Body of pancreas (tissue), 4 donors: Measurements from ENCODE around the gene RAB8A.

Experiments used
- POLR2A ChIP-seq, 3 donors: fragments of 450-650 bp; IDR thresholded peaks; one replicate each; pipeline ENCODE4 v1.6.1; 2016; ENCODE audit warnings: antibody characterized with exemption in 3 of 3, mild to moderate bottlenecking in 2 of 3
- TF ChIP-seq, protein P1 (sequence below), 7 experiments: fragments of 450-650 bp in 4 of 7; fragments of 200-600 bp in 3 of 7; sonication (generic) in 3 of 7; IDR thresholded peaks; one replicate each; pipeline ENCODE4 v1.5.1; 2016 to 2019; ENCODE audit warnings: antibody characterized with exemption in 7 of 7

DNA sequence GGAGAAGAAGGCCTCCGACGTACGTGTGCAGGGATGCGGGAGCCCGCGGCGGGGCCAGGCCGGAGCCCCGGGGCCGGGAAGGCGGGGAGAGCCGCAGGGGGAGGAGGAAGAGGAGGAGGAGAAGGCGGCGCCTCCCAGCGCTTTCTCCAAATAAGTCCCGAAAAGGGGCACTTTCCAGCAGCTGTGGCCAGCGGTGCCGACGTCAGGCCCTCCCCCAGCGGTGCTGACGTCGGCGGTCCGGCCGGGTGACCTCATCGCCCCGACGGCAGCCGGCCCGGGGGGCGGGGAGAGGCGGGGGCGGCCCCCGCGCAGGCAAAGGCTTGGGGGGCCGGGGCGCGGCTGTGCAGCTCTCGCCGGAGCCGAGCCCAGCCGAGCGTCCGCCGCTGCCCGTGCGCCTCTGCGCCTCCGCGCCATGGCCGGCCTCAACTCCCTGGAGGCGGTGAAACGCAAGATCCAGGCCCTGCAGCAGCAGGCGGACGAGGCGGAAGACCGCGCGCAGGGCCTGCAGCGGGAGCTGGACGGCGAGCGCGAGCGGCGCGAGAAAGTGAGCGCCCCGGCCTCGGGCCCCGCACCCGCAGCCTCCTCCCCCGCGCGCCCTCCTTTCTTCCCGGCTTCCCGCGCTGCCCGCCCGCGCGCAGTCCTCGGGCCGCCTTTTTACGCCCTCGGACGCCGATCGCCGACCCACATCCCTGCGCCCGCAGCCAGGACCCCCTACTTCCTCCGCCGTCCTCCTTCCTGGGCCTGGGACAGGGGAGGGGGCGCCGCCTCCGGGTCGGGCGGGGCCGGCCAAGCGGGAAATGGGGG lies 35.3 kb upstream of the RAB8A start, which contains the start of gene TPM4:
- TF ChIP-seq, protein P1, sequence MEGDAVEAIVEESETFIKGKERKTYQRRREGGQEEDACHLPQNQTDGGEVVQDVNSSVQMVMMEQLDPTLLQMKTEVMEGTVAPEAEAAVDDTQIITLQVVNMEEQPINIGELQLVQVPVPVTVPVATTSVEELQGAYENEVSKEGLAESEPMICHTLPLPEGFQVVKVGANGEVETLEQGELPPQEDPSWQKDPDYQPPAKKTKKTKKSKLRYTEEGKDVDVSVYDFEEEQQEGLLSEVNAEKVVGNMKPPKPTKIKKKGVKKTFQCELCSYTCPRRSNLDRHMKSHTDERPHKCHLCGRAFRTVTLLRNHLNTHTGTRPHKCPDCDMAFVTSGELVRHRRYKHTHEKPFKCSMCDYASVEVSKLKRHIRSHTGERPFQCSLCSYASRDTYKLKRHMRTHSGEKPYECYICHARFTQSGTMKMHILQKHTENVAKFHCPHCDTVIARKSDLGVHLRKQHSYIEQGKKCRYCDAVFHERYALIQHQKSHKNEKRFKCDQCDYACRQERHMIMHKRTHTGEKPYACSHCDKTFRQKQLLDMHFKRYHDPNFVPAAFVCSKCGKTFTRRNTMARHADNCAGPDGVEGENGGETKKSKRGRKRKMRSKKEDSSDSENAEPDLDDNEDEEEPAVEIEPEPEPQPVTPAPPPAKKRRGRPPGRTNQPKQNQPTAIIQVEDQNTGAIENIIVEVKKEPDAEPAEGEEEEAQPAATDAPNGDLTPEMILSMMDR (IDR thresholded peaks at IDR 0.05), result no peak
- peak; percentile 56 to 75 (median 72) for TF ChIP-seq POLR2A (IDR thresholded peaks at IDR 0.05)
